Kidney (tissue), 14 donors: ENCODE results near the gene TSR1. TPM values are rescaled to one million over a fixed set of nuclear protein-coding genes. Genes with fewer than 3 reads are reported as not detected.

Source experiments
- DNase-seq, 5 donors: peaks; one replicate each; pipeline ENCODE4 v3.0.0-alpha.2; 2013 to 2020
- FAIRE-seq: peaks from 2 replicates; lab custom pipeline; 2012; peaks lifted over from hg19 to GRCh38; lab: Jason Lieb, UNC
- H3K27ac ChIP-seq, 2 donors: one replicate each; pipeline ENCODE4 v1.7.0; 2013; ENCODE audit warnings: low read depth in 2 of 2, low read length in 2 of 2, inconsistent platforms in 1 of 2
- H3K27me3 ChIP-seq: one replicate; pipeline ENCODE4 v1.7.1; 2013; ENCODE audit warnings: low read length, inconsistent platforms; ENCODE audit not compliant: control insufficient read depth, insufficient read depth
- H3K36me3 ChIP-seq, 3 donors: one replicate each; pipeline versions ENCODE4 v1.7.0 to v1.7.1; 2013; ENCODE audit warnings: low read length in 3 of 3, control low read depth in 1 of 3, inconsistent platforms in 1 of 3; ENCODE audit not compliant: insufficient read depth in 3 of 3, control insufficient read depth in 2 of 3
- H3K4me1 ChIP-seq, 3 donors: one replicate each; pipeline versions ENCODE4 v1.7.0 to v1.7.1; 2013; ENCODE audit warnings: low read length in 3 of 3, inconsistent platforms in 1 of 3, low read depth in 1 of 3; ENCODE audit not compliant: control insufficient read depth in 2 of 3, insufficient read depth in 2 of 3
- H3K4me3 ChIP-seq, 3 donors: one replicate each; pipeline versions ENCODE4 v1.7.0 to v1.8.1; 2013; ENCODE audit warnings: low read length in 3 of 3, control low read depth in 1 of 3, inconsistent platforms in 1 of 3
- H3K9ac ChIP-seq, 3 donors: one replicate each; pipeline versions ENCODE4 v1.7.0 to v1.7.1; 2013; ENCODE audit warnings: low read length in 3 of 3, control low read depth in 1 of 3, inconsistent platforms in 1 of 3
- H3K9me3 ChIP-seq, 3 donors: one replicate each; pipeline versions ENCODE4 v1.7.0 to v1.7.1; 2013; ENCODE audit warnings: low read length in 3 of 3, control low read depth in 1 of 3, inconsistent platforms in 1 of 3; ENCODE audit not compliant: control insufficient read depth in 2 of 3, insufficient read depth in 1 of 3
- CTCF ChIP-seq: IDR thresholded peaks from 3 replicates; pipeline ENCODE4 v1.5.1; 2012; ENCODE audit warnings: mild to moderate bottlenecking, moderate library complexity, borderline replicate concordance; ENCODE audit not compliant: insufficient read depth; ENCODE audit errors: extremely low read depth
- intact Hi-C: fragments of 100-400 bp; cut with DNase I; formaldehyde crosslinking; loops from one replicate; pipeline ENCODE4 v1.11.1; 2022
- polyA plus RNA-seq: library from polyadenylated mRNA; stranded (reverse); fragments of 350-450 nt; fragmentation: Illumina TruSeq; extraction: RNeasy Lipid Tissue Mini Kit (QIAGEN cat#74804); gene quantifications from one replicate; pipeline ENCODE4 v1.2.3, GENCODE V29; 2014; ENCODE audit warnings: low read depth, low replicate concordance; ENCODE audit not compliant: insufficient read depth
- total RNA-seq: library from RNA; stranded (reverse); fragmentation: NEBNext Ultra II Directional; extraction: Animal tissue kit (Norgen Biotek cat#: 25700); gene quantifications from one replicate; pipeline ENCODE4 v1.2.1, GENCODE V29; 2021
- donor health status: control.
- donor health status: control.
- donor health status: control.
- donor health status: control.
- donor health status: control.
- donor health status: DM: yes; HTN: yes; CAD: no.
- donor health status: Normal renal cell carcinoma (clear cell type).

Gene TSR1
- total and polyA plus RNA-seq, 2 donors from 2014 or later = 9.1 to 24.4 TPM

GRCh38 chr17:2354311-2354710, 18.1 kb upstream of the TSR1 start:
- TF ChIP-seq CTCF = no peak
- H3K9ac ChIP-seq = no peak overlapping the region
- no peaks in the 10 kb centered on the region for H3K9me3 ChIP-seq
- H3K27ac ChIP-seq = no peak overlapping the region
- intact Hi-C loops = no loop called here
- no peaks in the 10 kb centered on the region for H3K4me1 ChIP-seq
- no peaks in the 10 kb centered on the region for H3K36me3 ChIP-seq
- DNase-seq (no peak), FAIRE-seq (no peak)
- no peak overlapping the region for H3K4me3 ChIP-seq
- H3K27me3 ChIP-seq = no peaks in the 10 kb centered on the region

- intact Hi-C loops = no loop called here
- DNase-seq (no peak), FAIRE-seq (no peak)
- no peaks in the 10 kb centered on the region for H3K9me3 ChIP-seq
- H3K27me3 ChIP-seq = no peaks in the 10 kb centered on the region
- H3K27ac ChIP-seq = no peak overlapping the region
- peaks cover 0 to 4% (median 0%) of the 10 kb centered on the region in 3 donors for H3K4me1 ChIP-seq
- H3K9ac ChIP-seq = no peak overlapping the region
- TF ChIP-seq CTCF = no peak
- H3K36me3 ChIP-seq = no peaks in the 10 kb centered on the region
- H3K4me3 ChIP-seq = no peak overlapping the region
Observed at GRCh38 chr17:2351269-2351668, 15.0 kb upstream of the TSR1 start.

GRCh38 chr17:2347805-2348685, 11.8 kb upstream of the TSR1 start:
- H3K4me3 ChIP-seq = no peak overlapping the region
- peaks cover 0 to 4% (median 0%) of the 10 kb centered on the region in 3 donors for H3K4me1 ChIP-seq
- H3K36me3 ChIP-seq = peaks cover 0 to 9% (median 3%) of the 10 kb centered on the region in 3 donors
- H3K27ac ChIP-seq = no peak overlapping the region
- DNase-seq (peak; percentile 61 to 94 (median 86)), FAIRE-seq (no peak)
- no peaks in the 10 kb centered on the region for H3K9me3 ChIP-seq
- TF ChIP-seq CTCF = no peak
- H3K27me3 ChIP-seq = no peaks in the 10 kb centered on the region
- intact Hi-C loops = no loop called here
- H3K9ac ChIP-seq = no peak overlapping the region
